Activated CD4-positive, alpha-beta T cell treated with anti-CD3 and anti-CD28 coated beads, Interleukin-2, amount 50 U/mL, for 4 hours (primary cell): Measurements from ENCODE around the gene NCBP2L.
"Not testable (repeated sequence)": the region's sequence is repeated elsewhere in the genome, so short reads cannot be mapped to it uniquely, and the experiment has no call there.

Experiments
- DNase-seq, 2 experiments: peaks; one replicate each; pipeline ENCODE4 v3.0.0-alpha.2; 2020

Gene NCBP2L

DNA sequence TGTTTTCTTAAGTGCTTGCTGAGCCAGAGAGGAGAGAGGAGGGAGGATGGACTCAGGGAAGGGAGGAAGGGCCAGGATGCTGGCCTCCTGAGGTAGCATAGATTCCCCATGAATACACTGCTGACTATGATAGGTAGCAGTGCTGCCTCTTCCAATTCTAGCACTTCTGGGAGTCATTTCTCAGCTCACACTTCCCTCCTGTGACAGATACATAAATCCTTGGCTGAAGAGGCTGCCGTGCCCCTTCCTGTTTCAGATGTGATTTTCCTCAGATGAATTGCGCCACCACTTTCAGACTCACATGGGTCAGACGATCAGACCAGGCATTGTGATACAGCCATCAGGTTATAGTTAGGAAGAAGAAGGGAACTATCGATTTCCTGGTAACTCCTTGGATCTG lies 24.3 kb upstream of the NCBP2L start:
- DNase-seq: no peak

DNA sequence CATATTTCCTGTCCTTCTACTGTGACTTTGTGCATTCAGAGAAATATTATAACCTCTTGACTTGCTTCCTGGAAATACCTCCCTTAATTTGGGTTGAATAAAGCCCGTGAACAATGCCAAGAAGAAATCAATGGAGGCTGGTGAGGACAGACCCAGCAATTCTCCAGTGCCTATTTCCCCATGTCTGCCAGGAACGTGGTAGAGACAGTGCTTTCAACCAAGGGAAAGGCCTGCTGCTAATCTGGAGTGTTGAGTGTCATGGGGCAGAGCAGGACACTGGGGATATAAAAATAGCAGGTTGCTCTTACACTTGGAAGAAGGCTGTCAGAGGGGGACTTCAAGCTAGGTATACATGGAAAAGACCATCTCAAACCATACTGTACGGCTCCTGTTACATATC lies 21.8 kb upstream of the NCBP2L start:
- no peak for DNase-seq

GRCh38 chrX:107758231-107758766 lies 19.2 kb upstream of the NCBP2L start:
- DNase-seq: no peak

DNA sequence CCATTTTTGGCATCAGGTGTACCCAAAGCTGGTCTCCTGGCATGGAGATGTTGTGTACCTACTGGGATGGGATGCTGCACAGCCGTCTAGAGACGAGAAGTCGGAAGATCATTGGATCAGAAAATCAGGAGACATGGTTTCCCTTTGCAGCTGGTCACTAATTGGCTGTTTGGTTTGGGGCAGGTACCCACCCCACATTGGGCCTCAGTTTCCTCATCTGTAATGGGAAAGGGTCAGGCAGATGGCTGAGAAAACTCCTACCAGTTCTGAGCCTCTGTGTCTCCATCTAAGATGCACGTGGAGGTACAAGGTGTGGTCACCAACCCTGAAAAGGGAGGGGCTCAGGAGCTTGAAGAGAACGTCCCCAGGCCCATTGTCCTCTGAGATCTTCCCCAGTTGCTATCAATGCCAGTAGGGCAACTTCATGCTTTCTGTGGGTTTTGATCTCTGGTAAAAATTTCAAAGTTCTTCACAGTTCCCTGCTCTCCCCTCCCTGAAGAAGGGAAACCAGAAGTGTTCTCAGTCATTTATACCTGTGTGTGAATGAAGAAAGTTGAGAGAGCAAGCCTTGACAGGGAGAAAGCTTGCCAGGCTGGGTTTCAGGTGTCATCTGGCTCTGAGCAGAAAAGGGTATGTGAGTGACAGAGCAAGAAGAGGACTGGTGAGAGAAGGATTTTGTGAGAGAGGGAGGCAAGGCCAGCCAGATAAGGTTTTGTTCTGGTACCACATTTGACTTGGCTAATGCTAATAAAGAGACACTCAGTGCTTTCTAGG lies 17.0 kb upstream of the NCBP2L start:
- DNase-seq: no peak

DNA sequence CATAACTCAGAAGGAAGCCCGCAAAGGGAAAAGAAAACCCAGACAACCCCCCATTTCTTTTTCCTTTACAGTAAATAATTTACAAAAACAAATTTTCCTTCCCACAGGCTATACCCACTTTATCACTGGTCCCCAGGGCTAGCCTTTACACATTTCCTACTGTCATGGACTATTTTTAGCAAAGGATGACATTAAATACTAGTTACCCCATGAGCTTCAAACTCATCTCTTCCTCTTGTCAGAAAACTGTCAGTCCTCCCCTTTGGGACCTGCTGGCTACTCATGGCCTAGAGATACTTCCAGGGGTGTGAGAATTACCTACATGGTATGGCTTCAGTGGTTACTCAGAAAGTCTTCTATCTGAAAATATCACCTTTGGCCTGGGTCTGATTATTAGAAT lies 13.9 kb upstream of the NCBP2L start:
- DNase-seq: no peak

- DNase-seq: no peak
These were observed 12.5 kb upstream of the NCBP2L start for GRCh38 chrX:107764845-107765608.

DNA sequence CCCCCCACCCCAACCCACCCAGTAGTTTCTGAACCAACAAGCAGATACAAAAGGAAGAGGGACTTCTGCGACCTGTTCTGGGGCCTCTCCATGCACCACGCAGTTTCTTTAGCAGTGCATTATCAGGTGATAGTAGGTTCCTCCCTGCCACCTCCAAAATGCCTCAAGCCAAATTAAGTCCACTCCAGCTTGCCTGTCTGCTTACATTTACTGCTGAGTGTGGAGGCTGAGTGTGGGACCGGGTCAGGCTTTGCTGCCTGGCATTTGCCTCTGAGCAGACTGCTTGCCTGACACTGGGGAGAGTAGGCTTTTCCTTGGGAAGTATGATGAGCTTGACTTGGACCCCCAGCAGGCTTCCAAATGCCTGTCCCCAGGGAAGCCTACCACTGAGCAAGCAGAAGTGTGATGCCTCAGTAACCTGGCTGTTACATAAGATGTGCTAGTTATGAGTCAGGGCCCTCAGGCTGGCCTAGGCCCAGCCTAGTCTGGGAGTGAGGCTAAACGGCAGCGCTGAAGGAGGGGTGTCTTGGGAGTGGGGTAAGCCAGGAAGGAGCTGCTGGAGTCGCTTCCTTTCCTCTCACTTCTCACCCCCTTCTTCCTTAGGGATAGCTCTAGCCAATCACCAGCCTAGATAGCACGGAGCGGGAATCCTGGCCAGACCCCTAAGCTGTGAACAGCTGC lies 10.9 kb upstream of the NCBP2L start:
- no peak for DNase-seq

- no peak for DNase-seq
These were observed 9.5 kb upstream of the NCBP2L start for GRCh38 chrX:107768051-107768450.

DNA sequence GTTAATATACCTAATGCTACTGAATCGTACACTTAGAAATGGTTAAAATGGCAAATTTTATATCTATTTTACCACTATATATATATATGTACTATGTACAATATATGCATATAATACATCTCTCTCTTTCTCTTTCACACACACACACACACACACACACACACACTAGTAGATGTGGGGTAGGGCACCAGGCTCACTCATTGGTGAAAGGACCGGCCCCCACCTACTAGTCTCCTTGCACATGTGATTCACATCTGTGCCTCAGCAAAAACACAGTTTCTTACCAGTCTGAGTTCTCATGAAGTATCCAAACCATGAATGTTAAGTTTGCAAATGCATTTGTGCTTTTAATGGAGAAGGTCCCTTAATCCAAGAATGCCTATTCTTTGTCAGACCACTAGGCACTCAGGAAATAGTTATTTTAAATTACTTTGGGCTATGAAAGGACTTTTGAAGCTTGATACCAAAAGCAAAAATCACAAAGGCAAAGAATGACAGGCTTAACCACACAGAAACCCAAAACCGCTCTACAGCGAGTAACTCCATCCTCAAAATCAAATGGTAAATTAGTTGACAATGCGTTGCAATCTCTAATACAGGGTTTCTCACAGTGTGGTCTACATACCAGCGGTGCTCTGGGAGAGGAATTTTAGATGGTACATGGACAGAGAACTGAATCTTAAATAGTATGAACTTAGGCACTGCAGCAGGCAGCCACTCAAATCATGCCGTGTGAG lies 7.8 kb upstream of the NCBP2L start:
- no peak for DNase-seq

GRCh38 chrX:107773206-107773605 lies 4.3 kb upstream of the NCBP2L start:
- no peak for DNase-seq

DNA sequence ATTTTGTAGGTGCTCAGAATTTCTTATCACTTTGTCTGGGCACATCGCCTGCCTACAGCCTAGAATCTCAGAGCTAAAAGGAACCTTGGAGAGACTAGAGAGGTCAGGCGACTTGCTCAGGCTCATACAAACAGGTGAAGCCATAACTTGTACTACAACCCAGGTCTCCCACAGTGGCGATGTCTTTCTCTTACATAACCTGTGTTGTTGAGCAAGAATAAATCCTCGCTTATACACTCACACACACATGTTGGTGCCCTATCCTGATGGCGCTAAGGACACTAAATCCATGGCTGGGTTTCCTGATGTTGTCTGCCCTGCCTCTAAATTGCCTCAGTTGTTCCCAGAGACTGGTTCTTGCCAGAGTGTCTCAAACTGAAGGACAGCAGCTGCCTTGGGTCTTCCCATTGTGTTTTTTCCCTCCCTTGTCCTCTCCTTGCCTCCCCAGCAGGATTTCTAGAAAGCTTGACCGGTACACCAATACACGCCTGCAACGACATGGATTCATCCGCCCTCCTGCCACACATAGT lies 3.6 kb upstream of the NCBP2L start:
- DNase-seq: no peak

- DNase-seq: no peak
These were observed 2.4 kb upstream of the NCBP2L start for GRCh38 chrX:107775000-107775733.

DNA sequence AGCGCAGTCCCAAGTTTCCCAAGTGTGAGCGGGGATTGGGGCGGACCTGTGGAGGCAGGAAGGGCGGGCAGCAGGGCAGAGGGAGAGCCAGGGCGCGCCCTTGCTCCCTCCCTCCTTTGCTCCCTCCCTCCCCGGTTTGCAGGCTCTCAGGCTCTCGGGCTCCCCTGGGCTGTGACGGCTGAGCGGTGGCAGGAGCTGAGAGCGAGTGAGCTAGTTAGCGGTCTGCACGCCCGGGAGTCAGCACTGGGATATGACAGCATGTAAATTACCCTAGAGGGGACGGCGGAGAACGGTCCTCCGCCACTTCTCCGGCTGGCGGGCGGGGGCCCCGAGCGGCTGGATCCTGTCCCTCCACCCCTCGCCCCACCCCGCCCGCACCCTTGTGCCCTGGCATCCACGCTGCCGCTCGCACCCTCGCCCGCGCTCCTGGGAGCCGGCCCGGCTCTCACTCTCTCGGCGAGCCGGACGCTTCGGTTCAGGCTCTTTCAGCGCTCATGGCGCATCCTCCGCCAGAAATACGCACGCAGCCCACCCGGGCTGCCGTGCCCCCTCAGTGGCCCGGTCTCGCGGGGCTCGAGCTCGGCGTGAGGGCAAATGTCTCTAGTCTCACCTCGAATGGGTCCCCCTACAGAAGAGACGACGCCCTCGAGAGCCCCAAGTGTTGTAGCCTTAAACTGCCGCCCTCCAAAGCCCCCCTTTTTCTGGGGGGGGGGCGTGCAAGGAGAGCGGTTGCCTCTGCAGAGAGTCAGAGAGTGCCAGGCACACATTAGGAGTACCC lies 1.6 kb upstream of the NCBP2L start, which contains the start of gene TSC22D3:
TSS of gene TSC22D3 (minus strand) at position 54 of the 778 bp plus-strand sequence. CDS start 368 bp downstream, outside the sequence.
- DNase-seq: peak; percentile 26 to 35

DNA sequence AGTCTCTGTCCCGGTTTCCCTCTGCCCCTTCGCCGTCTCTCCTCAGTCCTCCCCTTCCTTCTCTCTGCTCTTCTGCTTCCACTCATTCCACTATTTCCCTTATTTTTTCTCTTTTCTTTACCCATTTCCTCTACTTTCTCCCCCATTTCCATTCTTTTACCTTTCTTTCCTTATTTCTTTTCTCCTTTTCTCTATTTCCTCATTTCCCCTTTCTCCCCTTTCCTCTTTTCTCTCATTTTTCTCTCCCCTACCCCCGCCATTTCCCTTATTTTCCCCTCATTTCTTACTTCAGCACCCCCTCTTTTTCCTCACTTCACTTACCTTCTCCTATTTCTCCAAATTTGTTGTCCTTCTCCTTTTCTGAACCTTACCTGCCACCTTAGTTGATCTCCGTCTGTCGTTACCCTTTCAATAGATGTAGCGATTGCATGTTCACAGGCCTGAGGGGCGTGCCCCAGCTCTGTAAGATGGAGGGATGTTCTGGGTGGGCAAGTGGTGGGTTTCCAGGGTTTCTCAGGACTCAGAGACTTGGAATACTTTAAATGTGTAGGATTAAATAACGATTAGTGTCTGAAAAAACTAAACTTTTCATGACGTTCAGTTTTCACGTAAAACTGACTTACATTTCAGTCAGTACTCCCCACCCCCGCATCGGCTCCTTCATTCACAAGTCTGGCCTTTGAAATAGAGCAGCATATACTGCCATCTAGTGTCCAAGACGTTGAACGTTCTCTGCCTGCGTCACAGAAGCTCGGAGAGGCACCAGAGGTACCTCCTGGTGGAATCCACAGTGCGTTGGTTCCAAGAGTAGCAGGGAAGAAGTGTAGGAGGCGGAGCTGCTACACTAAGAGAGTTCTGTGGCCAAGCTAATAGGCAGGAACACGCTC lies 641 bp upstream of the NCBP2L start:
- peak; percentile 68 to 76 for DNase-seq

DNA sequence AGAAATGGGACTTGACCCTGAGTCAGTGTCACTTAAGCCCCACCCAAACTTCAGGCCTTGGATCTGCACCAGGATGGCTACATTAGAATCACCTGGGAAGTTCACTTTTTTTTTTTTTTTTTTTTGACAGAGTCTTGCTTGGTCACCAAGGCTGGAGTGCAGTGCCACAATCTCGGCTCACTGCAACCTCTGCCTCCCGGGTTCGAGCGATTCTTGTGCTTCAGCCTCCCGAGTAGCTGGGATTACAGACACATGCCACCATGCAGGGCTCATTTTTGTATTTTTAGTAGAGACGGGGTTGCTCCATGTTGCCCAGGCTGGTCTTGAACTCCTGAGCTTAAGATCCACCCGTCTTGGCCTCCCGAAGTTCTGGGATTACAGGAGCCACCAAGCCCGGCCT lies 3.0 kb downstream of the NCBP2L start:
- DNase-seq: no peak

DNA sequence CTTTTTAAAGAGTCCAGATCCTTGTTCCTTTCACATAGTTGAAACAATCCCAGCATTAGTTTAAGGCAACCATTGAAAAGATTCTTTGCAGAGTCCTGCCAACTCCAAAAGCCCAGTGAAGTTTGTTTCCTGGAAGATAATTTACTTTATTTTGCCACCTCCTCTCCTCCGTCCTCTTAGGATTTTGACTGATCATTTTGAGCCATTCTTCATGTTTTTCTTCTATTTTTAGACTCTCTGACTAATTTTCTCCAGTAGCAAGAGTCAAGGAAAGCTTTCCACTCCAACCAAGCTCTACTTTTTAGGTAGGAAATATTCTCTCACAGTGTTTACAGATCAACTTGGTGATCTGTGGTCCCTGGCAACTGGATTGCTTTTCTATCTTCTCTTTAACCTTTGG lies 10.3 kb downstream of the NCBP2L start:
- no peak for DNase-seq

DNA sequence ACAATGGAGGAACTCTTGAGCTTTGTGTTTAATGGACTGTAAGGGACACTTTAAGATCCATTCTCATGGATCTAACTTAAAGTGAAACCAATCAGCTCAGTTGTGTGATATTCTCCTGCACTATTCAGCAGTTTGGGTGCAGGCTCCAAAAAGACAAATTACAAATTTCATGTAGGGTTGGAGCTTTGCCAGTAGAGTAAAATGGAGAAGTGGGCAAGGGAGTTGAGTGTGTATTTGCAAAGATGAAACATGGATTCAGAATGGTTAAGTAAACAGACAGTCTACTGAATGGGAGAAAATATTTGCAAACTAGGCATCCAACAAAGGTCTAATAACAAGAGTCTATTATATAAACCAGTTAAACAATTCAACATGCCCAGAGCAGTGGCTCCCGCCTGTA lies 26.9 kb downstream of the NCBP2L start:
- DNase-seq: no peak

DNA sequence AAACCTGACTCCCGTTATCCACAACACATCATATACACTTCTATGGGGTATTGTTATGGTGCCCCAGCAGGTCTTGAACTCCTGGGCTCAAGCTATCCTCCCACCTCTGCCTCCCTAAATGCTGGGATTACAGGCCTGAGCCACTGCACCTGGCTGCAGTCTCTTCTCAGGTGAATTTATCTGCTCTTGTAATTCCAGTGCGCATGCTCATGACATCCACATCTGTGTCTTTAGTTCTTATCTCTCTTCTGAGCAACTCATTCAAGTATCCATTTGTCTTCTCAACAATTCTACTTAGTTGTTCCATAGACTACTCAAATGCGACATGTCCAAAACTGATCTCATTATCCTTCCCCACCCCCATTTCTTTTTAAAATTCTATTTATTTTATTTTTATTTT lies 27.6 kb downstream of the NCBP2L start:
- DNase-seq: no peak

- not testable (repeated sequence) for DNase-seq
These were observed 32.5 kb downstream of the NCBP2L start for GRCh38 chrX:107810053-107810452.
